CD4-positive, alpha-beta T cell treated with Interleukin-15 for 4 hours (primary cell): Measurements from ENCODE around the gene PDZD2.
"Not testable (repeated sequence)": the region's sequence is repeated elsewhere in the genome, so short reads cannot be mapped to it uniquely, and the experiment has no call there.

ENCODE experiments used
- DNase-seq: peaks from one replicate; pipeline ENCODE4 v3.0.0-alpha.2; 2020; ENCODE audit warnings: low spot score

PDZD2 gene

GRCh38 chr5:31733371-31733770 is 94.4 kb downstream of the PDZD2 start:
- no peak for DNase-seq

GRCh38 chr5:31736127-31736526 is 97.2 kb downstream of the PDZD2 start:
- no peak for DNase-seq

GRCh38 chr5:31738199-31738598 is 99.3 kb downstream of the PDZD2 start:
- DNase-seq, result no peak

DNA sequence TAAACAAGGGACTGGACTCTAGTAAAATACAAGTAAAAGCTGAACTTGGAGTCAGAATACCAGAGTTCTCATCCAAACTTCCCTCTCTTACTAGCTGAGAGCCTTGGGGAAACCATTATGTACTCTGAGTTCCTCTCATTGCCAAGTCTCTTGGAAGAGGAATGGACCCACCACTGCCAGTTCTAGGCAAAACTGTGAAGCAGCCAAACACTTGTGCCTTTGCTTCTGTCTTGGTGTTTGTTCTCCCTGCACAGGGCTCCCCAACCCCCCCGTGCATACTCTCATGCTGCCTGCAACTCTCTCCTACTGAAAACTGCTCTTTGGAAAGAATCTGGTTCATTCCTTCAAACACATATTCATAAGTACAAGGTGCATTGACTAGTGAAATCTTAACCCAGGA is 102.6 kb downstream of the PDZD2 start:
- no peak for DNase-seq

GRCh38 chr5:31743678-31744077 is 104.7 kb downstream of the PDZD2 start:
- no peak for DNase-seq

DNA sequence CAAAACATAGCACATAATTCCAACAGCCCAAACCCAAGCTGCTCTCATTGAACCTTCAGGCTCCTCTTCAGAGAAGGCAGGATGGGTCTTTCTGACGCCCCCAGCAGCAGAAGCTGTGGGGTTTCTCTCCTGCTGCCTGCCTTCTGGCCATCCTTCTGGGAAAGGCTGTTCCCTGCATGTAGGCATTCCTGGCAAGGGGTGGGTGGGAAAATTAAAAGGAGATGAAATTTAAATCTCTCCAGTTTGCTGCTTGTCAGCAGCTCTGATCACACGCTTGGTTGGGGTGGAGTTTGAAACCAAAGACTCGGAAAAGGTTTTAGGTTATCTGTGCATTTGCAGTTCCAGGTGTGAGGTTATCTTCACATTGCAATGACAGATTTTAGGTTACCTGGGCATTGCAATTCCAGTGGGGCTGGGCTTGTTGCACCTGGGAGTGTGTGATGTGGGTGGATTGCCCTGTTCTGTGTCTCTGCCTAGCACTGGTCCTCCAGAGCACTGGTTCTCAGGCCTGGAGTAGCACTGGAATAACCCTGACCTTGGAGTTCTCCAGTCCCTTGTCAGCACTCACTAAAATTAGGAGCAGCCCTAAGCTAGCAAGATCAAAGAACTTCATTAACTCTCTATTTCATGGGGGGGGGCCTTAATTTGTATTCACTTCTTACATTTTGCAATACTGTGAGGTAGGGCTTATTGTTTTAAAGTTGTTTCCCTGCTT is 109.7 kb downstream of the PDZD2 start:
- DNase-seq, result no peak

DNA sequence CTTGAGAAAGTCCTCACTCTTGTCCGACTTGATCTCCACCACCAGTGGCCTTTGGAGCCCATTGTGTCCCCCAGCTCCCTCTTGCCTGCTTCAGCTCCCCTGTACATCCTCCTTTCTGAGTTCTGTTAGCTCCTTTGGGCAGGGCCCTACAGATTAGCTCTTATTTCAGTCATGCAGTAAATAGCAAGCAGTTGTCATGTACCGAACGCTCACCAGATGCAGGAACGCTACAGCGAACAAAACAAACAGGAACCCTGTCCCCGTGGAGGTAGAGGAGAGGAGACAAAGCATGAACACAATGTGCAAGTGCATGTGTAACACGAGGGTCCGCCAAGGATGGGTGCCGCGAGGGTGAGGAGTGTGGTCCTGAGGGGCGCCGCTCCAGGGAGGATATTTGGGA is 111.3 kb downstream of the PDZD2 start:
- DNase-seq, result no peak

GRCh38 chr5:31751610-31752009 is 112.7 kb downstream of the PDZD2 start:
- no peak for DNase-seq

- no peak for DNase-seq
Observed at GRCh38 chr5:31753700-31754357, 114.9 kb downstream of the PDZD2 start.

DNA sequence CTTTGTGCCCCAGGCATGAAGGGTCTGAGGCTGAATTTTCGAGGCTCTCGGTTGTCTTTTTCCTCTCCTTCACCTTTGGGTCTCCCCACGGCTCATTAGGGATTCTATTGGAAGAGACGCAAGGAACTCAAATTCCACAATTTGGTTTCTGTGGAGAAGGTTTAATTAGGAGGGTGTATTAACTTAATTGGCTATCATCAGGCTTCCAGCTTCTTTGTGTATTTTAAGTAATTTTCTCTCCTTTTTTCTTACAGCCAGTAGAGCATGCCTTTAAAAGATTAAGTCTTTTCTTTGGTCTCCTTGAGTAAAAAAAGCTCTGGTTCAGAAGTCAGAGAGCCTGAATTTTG is 115.4 kb downstream of the PDZD2 start:
- DNase-seq, result no peak

- DNase-seq, result no peak
Observed at GRCh38 chr5:31754741-31755675, 116.1 kb downstream of the PDZD2 start.

GRCh38 chr5:31755676-31756230 is 116.8 kb downstream of the PDZD2 start:
- DNase-seq, result no peak

GRCh38 chr5:31757806-31758205 is 118.9 kb downstream of the PDZD2 start:
- DNase-seq, result no peak

DNA sequence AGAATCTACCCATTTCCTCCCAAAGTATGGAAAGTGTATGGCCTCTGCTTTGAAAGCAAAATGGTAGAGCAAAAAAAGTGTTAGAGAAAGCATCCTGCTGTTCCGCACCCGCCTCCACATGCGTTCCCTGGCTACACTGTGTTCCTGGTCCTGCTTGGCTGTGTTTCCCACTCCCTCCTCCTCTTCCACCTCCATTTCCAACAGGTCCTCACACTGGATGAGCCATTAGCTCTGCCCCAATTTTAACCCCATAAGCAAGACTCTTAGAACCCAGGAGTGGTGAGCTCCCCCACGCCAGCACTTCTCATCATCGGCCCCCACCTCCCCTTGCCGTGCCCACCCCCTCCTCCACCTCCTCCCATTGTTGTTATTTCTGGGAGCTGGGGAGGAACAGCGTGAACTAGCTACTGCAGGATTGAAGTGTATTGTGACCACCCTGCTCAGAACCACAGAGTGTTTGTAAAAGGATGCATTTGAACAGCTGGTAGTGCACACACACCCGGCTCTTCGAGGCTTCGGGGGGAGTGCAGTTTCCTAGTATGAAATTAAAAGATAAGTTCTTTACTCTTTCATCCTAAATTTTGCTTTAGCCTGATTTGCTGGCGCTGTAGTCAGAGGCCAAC is 120.0 kb downstream of the PDZD2 start:
- DNase-seq, result no peak

- no peak for DNase-seq
Observed at GRCh38 chr5:31759925-31760324, 121.0 kb downstream of the PDZD2 start.

DNA sequence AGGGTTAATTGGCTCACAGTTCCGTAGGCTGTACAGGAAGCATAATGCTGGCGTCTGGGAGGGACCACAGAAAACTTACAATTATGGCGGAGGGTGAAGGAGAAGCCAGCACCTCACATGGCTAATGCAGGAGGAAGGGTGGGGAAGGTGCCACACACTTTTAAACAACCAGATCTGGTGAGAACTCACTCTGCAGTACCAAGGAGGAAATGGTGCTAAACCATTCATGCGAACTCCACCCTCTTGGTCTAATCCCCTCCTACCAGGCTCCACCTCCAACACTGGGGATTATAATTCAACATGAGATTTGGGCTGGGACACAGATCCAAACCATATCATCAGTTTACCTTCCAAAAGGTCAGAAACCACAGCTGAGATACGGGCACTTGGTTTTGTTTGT is 122.9 kb downstream of the PDZD2 start:
- DNase-seq, result no peak

- DNase-seq, result no peak
Observed at GRCh38 chr5:31763424-31763823, 124.5 kb downstream of the PDZD2 start.

DNA sequence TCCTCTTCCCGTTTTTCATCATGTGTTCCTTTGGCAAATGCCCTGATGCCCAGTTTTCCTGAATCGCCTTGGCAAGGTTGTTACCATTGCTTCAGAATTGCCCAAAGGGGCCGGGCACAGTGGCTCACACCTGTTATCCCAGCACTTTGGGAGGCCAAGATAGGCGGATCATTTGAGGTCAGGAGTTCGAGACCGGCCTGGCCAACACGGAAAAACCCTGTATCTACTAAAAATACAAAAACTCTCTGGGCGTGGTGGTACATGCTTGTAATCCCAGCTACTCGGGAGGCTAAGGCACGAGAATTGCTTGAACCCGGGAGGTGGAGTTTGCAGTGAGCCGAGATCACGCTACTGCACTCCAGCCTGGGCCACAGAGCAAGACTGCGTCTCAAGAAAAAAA is 125.8 kb downstream of the PDZD2 start:
- DNase-seq, result not testable (repeated sequence)

GRCh38 chr5:31767335-31768031 is 128.6 kb downstream of the PDZD2 start:
- no peak for DNase-seq

- no peak for DNase-seq
Observed at GRCh38 chr5:31768046-31768445, 129.1 kb downstream of the PDZD2 start.

GRCh38 chr5:31768784-31769183 is 129.9 kb downstream of the PDZD2 start:
- no peak for DNase-seq

GRCh38 chr5:31769530-31769929 is 130.6 kb downstream of the PDZD2 start:
- DNase-seq, result no peak
